ENCODE results near the gene DNAH2. TPM values are rescaled to one million over a fixed set of nuclear protein-coding genes. Genes with fewer than 3 reads are reported as not detected.
A peak's percentile ranks its signal among the peaks of the same experiment; 100 is the strongest.

Gene DNAH2
- total and polyA plus RNA-seq, 2 of the 13 experiments (the other 11 are each of a cell fraction or from before 2014, with no cell fraction given) = not detected

DNA sequence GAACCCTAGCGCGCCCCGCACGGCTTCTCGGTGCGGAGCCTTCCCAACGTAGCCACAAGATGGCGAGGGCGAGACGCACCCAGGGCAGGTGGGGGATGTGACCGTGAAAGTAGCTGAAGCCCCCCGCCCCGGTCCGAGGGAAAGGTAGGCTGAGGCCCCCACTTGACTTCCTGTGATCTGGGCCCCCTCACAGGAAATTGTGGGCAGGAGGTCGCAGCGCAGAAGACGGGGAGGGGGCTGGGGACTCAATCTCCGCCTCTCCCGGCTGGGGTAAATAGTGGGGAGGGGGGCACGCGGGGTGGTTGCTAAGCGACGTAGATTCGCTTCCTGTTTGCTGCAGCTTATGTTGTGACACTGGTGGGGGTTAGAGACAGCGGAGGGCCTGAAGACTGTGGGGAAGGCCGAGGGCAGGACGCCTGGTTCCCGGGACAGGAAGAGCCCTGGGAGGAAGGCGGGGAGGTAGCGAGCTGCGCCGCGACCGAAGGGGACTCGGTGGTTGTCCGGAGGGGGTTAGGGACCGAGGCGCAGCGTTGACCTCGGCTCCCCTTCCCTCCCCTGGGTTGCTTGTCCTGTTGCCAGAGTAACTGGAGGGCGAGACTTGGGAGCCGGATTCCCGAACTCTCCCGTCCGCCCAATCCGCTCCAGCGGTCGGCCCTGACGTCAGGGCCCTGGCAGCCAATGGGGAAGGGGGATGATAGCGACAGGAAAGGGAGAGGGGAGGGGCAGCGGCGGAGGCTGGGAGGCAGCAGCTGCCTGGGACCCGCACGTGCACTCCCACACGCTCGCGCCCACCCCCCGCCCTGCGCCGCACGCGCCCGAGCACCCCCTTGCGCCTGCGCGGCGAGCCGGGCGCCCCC, 117.6 kb downstream of the DNAH2 start (continued):
- TF ChIP-seq, protein P1, sequence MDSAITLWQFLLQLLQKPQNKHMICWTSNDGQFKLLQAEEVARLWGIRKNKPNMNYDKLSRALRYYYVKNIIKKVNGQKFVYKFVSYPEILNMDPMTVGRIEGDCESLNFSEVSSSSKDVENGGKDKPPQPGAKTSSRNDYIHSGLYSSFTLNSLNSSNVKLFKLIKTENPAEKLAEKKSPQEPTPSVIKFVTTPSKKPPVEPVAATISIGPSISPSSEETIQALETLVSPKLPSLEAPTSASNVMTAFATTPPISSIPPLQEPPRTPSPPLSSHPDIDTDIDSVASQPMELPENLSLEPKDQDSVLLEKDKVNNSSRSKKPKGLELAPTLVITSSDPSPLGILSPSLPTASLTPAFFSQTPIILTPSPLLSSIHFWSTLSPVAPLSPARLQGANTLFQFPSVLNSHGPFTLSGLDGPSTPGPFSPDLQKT (CRISPR knock-in tag; IDR thresholded peaks at IDR 0.05; ENCODE audit: borderline replicate concordance) = no peak
- TF ChIP-seq, protein P2, sequence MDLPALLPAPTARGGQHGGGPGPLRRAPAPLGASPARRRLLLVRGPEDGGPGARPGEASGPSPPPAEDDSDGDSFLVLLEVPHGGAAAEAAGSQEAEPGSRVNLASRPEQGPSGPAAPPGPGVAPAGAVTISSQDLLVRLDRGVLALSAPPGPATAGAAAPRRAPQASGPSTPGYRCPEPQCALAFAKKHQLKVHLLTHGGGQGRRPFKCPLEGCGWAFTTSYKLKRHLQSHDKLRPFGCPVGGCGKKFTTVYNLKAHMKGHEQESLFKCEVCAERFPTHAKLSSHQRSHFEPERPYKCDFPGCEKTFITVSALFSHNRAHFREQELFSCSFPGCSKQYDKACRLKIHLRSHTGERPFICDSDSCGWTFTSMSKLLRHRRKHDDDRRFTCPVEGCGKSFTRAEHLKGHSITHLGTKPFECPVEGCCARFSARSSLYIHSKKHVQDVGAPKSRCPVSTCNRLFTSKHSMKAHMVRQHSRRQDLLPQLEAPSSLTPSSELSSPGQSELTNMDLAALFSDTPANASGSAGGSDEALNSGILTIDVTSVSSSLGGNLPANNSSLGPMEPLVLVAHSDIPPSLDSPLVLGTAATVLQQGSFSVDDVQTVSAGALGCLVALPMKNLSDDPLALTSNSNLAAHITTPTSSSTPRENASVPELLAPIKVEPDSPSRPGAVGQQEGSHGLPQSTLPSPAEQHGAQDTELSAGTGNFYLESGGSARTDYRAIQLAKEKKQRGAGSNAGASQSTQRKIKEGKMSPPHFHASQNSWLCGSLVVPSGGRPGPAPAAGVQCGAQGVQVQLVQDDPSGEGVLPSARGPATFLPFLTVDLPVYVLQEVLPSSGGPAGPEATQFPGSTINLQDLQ (CRISPR knock-in tag; IDR thresholded peaks at IDR 0.05) = no peak
- TF ChIP-seq, protein P3, sequence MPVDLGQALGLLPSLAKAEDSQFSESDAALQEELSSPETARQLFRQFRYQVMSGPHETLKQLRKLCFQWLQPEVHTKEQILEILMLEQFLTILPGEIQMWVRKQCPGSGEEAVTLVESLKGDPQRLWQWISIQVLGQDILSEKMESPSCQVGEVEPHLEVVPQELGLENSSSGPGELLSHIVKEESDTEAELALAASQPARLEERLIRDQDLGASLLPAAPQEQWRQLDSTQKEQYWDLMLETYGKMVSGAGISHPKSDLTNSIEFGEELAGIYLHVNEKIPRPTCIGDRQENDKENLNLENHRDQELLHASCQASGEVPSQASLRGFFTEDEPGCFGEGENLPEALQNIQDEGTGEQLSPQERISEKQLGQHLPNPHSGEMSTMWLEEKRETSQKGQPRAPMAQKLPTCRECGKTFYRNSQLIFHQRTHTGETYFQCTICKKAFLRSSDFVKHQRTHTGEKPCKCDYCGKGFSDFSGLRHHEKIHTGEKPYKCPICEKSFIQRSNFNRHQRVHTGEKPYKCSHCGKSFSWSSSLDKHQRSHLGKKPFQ (CRISPR knock-in tag; IDR thresholded peaks at IDR 0.05; ENCODE audit: insufficient replicate concordance) = no peak
- TF ChIP-seq SNAPC2 (CRISPR knock-in tag; IDR thresholded peaks at IDR 0.05) = no peak
- TF ChIP-seq, protein P4, sequence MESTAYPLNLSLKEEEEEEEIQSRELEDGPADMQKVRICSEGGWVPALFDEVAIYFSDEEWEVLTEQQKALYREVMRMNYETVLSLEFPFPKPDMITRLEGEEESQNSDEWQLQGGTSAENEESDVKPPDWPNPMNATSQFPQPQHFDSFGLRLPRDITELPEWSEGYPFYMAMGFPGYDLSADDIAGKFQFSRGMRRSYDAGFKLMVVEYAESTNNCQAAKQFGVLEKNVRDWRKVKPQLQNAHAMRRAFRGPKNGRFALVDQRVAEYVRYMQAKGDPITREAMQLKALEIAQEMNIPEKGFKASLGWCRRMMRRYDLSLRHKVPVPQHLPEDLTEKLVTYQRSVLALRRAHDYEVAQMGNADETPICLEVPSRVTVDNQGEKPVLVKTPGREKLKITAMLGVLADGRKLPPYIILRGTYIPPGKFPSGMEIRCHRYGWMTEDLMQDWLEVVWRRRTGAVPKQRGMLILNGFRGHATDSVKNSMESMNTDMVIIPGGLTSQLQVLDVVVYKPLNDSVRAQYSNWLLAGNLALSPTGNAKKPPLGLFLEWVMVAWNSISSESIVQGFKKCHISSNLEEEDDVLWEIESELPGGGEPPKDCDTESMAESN (CRISPR knock-in tag; conservative IDR thresholded peaks at IDR 0.05) = 0 out of 2 replicates have a peak, but pooled peaks have one; percentile 54
- 0 out of 2 replicates have a peak, but pooled peaks have one; percentile 19 for TF ChIP-seq ZNF766 (CRISPR knock-in tag; IDR thresholded peaks at IDR 0.05; ENCODE audit: borderline replicate concordance)
- TF ChIP-seq RFX1 (IDR thresholded peaks at IDR 0.05) = peak; percentile 95
- TF ChIP-seq TBX3 (IDR thresholded peaks at IDR 0.05; ENCODE audit: borderline replicate concordance) = peak; percentile 40; the same call in 1 of the 2 replicates
- no peak for TF ChIP-seq ARNT (IDR thresholded peaks at IDR 0.05)
- no peak for TF ChIP-seq NCOR1 (IDR thresholded peaks at IDR 0.05; ENCODE audit: borderline replicate concordance, low read length)
- TF ChIP-seq EHMT2 (IDR thresholded peaks at IDR 0.05; ENCODE audit: borderline replicate concordance, low read depth, low read length) = no peak
- TF ChIP-seq, protein P5, sequence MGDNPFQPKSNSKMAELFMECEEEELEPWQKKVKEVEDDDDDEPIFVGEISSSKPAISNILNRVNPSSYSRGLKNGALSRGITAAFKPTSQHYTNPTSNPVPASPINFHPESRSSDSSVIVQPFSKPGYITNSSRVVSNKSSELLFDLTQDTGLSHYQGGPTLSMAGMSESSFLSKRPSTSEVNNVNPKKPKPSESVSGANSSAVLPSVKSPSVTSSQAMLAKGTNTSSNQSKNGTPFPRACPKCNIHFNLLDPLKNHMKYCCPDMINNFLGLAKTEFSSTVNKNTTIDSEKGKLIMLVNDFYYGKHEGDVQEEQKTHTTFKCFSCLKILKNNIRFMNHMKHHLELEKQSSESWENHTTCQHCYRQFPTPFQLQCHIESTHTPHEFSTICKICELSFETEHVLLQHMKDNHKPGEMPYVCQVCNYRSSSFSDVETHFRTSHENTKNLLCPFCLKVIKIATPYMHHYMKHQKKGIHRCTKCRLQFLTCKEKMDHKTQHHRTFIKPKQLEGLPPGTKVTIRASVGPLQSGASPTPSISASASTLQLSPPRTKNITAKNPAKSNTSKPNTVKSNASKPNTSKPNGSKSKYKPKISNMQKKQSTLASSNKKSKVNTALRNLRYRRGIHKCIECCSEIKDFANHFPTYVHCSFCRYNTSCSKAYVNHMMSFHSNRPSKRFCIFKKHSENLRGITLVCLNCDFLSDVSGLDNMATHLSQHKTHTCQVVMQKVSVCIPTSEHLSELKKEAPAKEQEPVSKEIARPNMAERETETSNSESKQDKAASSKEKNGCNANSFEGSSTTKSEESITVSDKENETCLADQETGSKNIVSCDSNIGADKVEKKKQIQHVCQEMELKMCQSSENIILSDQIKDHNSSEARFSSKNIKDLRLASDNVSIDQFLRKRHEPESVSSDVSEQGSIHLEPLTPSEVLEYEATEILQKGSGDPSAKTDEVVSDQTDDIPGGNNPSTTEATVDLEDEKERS (CRISPR knock-in tag; IDR thresholded peaks at IDR 0.05) = no peak
- TF ChIP-seq, protein P6, sequence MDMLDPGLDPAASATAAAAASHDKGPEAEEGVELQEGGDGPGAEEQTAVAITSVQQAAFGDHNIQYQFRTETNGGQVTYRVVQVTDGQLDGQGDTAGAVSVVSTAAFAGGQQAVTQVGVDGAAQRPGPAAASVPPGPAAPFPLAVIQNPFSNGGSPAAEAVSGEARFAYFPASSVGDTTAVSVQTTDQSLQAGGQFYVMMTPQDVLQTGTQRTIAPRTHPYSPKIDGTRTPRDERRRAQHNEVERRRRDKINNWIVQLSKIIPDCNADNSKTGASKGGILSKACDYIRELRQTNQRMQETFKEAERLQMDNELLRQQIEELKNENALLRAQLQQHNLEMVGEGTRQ (IDR thresholded peaks at IDR 0.05; ENCODE audit: low read depth, low read length) = 0 out of 2 replicates have a peak, but pooled peaks have one; percentile 11
- TF ChIP-seq, protein P6 (CRISPR knock-in tag; IDR thresholded peaks at IDR 0.05; ENCODE audit: borderline replicate concordance) = no peak
- TF ChIP-seq TOPORS (CRISPR knock-in tag; IDR thresholded peaks at IDR 0.05) = peak; percentile 55; the same call in 1 of the 2 replicates
